DMS53 treated with DMSO at 0.1 percent for 48 hours (cell line): ENCODE data around the gene SMIM38.

Experiments
- DNase-seq: peaks from one replicate; lab custom pipeline; 2025; ENCODE audit not compliant: unreplicated experiment; lab: John Stamatoyannopoulos, UW

Gene SMIM38

DNA sequence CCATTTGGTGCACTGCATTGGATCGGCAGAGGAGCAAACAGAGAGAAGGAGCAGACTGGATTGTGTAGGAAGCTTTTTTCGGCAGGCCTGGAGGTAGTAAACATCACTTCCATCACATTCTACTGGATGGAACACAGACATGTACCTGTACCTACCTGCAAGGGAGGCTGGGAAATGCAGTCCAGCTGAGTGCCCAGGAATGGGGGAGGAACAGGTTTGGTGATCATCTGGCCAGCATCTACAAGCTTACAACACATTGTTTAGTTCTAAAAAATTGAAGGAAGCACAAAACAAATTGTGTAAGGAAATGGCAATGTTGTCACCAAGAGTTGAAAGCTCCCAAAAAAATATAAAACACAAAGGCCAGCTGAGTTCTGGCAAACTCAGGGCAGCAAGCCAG lies 19.1 kb downstream of the SMIM38 start:
- DNase-seq = no peak

DNA sequence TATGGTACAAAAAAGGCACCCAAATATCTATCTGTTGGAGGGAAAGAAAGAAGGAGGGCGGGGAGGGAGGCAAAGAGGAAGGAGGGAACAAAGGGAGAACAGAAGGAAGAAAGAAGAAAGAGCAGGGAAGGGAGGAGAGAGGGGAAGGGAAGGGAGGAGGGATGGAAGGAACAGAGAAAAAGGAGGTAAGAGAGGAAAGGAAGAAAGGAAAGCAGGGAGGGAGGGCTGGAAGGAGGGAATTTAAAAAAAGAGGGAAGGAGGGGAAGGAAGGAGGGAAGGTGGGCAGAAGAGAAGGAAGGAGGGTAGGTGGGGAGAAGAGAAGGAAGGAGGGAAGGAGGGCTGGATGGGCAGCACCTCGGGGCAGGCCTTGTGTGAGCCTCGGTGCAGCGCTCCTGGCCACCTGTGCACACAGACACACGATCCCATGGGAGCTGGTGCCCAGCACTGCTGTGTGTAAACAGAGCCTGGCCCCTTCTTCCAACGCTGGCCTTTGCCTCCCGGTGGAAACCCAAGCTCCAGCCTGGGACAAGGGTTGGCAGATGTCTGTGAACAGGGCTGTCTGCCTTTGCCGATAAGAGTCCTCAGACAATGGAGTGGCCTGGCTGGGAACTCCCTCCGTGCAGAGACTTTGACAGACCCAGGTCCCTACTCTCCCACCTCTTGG lies 23.2 kb downstream of the SMIM38 start:
- no peak for DNase-seq

DNA sequence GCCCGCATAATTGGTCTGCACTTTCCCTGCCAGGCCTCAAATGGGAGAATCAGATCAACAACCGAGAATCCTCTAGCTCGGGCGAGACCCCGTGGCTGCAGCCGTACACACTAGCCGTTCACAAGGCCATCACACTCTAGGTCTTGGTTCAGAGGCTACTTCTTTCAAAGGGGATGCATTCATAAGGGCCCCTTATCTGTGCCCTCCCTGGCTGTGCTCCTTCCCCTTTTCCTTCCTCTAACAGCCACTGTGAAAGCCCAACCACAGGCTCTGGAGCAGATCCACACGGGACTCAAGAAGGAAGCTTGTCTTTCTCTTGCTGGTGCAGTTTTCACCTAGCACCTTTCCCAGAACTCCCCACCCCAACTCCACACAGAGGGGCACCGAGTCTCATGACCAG lies 24.5 kb downstream of the SMIM38 start:
- DNase-seq = no peak

- DNase-seq = no peak
Measured at GRCh38 chr11:69180726-69181125, 25.0 kb downstream of the SMIM38 start.

- no peak for DNase-seq
Measured at GRCh38 chr11:69183613-69184012, 27.9 kb downstream of the SMIM38 start.

- no peak for DNase-seq
Measured at GRCh38 chr11:69186316-69187260, 30.9 kb downstream of the SMIM38 start.

- DNase-seq = no peak
Measured at GRCh38 chr11:69187540-69188065, 31.9 kb downstream of the SMIM38 start.

DNA sequence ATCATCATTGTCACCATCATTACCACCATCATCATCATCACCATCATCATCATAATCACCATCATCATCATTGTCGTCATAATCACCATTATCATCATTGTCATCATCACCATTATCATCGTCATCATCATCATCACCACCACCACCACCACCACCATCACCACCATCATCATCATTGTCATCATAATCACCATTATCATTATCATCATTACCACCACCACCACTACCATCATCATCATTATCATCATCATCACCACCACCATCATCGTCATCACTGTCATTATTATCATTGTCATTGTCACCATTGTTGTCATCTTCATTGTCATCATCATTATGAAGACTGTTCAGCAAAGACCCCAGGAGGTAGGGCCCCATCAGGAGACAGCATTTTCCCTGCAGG lies 33.3 kb downstream of the SMIM38 start:
- DNase-seq = no peak

- DNase-seq = no peak
Measured at GRCh38 chr11:69190796-69191536, 35.2 kb downstream of the SMIM38 start.

- DNase-seq = no peak
Measured at GRCh38 chr11:69192301-69192721, 36.6 kb downstream of the SMIM38 start.

- DNase-seq = no peak
Measured at GRCh38 chr11:69193151-69193550, 37.4 kb downstream of the SMIM38 start.

DNA sequence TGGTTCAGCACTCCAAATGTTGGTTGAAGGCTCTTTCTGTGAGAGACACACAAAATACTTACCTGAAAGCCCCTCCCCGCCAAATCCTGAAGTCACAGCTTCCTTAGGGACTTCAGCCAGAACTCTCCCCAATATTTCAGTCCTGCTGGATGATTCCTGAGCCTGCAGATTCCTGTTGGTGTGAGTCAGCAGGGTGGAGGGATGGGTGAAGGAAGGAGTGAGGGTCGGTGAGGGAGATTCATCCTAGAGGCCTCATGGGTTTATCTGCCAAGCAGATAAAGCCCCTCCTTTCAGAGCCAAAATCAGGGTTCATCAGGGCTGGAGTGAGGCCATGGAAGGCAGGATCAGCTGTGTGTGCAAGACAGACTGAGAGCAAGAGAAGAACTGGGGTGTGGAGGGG lies 37.9 kb downstream of the SMIM38 start:
- DNase-seq = no peak

- no peak for DNase-seq
Measured at GRCh38 chr11:69194396-69194795, 38.7 kb downstream of the SMIM38 start.

DNA sequence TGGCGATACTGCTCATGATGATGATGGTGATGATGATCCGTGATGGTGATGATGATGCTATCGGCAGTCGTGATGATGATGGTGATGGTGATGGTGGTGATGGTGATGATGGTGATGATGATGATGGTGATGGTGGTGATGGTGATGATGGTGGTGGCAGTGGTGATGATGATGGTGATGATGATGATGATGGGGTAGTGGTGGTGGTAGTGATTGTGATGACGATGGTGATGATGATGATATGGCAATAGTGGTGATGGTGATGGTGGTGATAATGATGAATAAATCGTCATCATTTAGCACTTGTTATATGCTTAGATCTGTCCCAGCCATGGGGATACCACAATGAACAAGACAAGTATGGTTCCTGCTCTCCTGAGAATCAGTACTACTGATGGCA lies 39.2 kb downstream of the SMIM38 start:
- DNase-seq = no peak

DNA sequence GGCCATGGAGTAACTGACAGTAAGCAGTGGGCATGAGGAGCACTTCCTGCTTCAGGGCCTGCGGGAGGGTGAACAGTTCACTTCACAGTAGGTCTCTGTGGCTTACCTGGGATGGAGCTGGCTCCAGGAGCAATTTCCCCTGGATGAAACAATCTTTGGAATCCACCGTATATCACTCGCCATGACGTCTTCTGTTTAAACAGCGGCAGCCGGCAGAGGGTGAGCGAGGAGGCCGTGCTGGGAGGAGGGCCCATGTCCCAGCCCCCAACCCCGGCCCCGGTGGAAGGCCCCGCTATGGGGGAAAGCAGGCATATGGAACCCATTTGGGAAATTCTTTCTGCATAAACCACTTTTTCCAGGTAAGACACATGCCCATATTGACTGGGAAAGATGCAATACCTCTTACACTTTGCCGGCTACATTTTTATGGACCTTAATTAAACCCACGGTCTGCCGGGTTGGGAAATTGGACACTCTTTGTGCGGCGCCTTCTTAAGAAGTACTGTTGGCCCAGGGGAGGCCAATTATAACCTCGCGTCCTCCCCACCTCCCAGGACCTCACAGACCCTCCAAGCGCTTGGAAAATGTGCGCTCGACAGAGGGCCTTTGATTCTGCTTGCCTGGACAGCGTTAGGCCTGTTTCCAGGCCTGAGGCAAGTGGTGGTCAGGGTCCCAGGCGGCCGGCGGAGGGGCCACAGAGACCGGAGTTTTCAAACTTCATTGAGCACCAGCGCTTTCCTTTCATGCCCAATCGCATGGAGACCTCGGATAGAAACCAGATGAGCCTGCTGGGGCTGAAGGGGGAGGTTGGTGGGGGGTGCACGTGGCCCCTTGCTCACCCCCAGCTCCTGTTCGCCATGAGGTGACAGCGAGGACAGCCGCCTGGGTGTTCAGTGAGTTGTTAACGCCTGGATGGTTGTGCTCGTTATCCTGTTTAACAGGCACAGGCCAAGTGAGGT lies 40.4 kb downstream of the SMIM38 start:
- no peak for DNase-seq

- no peak for DNase-seq
Measured at GRCh38 chr11:69196783-69197169, 41.0 kb downstream of the SMIM38 start.

GRCh38 chr11:69198891-69199582 lies 43.3 kb downstream of the SMIM38 start:
- DNase-seq = no peak

GRCh38 chr11:69199583-69200315 lies 44.0 kb downstream of the SMIM38 start:
- no peak for DNase-seq
